GM19351 (cell line): ENCODE results near the gene WIF1.

Experiments
- ATAC-seq: cut with Tn5 transposase; IDR thresholded peaks from one replicate; pipeline ENCODE4 v1.9.1; 2021; ENCODE audit warnings: mild to moderate bottlenecking, moderate library complexity; ENCODE audit not compliant: unreplicated experiment

WIF1 gene

DNA sequence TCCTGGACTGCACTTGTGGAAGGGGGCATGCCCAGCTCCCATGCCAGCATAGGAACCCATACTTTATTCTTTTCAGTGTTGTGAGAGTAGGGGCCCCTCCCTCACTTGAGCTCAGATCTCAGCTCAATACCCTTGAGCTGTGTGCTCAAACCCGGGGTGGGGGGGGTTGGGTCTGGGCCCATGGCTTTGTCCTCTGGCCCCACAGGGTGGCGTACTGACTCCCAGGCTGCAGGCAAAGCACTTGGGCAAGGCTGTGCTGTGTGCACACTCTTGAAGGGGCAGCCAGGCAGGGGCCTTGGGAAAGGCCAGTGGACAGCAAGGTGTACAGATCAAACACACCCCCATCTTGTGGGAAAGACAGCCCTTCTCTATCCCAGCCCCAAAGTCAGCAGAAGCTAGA lies 81.8 kb downstream of the WIF1 start:
- ATAC-seq, result no peak

DNA sequence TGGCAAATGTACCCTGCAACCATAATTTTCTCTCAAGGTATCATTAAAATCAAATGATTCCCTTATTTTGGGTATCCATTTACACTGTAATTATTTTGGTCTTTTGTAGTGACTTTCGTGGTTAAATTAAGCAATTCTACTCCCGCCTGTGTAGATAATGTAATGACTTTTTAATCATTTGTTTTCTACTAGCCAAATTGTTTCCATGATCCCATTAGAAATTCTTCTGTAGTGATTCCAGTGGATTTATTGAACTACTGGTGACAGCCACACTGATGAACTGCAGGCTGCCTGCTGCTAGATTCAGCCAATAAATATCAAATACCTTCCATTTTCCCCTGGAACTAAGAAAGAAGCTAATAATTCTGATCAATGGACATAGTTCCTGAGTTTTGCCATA lies 96.0 kb downstream of the WIF1 start:
- ATAC-seq, result no peak

DNA sequence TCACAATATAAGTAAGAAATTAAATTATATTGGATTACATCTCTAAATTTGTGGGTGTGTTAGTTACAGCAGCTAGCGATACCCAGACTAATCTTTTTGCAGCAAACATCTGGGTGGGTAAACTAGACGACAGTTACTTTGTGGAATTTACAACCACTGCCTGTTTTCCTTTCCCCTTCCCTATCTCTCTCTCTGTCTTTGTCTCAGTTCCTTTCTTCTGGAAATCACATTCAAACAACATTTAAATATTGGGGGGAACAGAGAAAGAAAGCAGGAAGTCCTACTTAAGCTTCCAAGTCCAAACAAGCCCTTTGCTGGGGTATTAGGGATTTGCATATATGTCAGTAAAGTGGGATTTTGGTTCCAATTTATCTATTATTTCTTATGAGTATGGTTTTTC lies 97.6 kb downstream of the WIF1 start:
- ATAC-seq, result no peak

DNA sequence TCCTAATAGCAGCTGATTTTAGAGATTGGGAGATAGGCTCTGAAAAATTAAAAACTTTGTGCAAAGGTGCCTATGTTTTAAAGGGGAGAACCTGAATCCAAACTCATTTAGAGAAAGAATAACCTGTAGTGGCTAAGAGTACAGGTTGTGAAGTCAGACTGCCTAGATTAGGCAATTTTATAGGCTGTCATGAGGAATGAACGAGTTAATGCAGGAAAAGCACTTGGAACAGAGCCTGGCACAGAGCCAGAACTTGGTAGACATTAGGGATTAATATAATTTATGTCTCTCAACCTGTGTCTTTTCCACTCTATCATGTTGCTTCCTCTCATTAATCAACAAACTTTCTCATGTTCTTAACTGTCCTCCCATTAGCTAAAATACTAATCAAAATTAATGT lies 98.1 kb downstream of the WIF1 start:
- no peak for ATAC-seq

DNA sequence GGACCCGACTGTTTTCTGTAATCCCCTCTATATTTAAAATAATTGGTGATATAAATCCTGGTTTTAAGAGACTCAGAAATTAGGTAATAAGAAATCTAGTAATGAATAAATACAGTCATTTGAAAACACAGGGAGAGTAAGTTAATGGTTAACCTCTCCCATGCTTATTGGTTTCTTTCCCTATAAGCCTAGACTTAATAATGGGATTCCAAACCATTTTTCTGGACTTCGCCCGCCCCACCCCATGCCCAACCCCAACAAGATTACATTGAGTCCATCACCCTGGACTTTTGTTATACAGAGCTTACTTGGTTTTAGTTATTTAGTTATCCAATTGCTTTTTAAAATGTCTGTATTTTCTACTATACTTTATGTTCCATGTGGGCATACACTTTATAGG lies 98.7 kb downstream of the WIF1 start:
- ATAC-seq, result no peak

DNA sequence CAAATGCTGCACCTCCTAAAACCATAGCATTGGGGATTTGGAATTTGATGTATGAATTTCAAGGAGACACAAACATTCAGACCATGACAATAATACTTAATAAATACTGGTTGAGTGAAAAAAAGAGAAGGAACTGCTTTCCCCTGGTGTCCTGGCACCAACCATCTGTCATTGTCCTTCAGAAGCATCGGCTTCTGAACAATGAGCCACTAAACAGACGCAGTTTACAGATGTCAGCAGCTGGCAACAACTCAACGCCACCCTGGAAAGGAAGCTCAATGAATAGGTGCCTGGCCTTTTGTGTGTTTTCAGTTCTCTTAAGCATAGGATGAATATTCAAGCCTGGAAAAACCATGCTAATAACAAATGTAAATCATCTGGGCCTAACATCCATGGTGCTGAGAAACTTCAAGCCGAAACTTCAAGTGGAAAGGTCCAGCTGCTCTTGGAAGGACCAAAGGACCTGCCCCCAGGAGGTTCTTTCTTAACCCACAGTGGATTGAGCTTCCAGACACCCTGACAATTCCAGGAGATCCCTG lies 101.3 kb downstream of the WIF1 start:
- no peak for ATAC-seq

DNA sequence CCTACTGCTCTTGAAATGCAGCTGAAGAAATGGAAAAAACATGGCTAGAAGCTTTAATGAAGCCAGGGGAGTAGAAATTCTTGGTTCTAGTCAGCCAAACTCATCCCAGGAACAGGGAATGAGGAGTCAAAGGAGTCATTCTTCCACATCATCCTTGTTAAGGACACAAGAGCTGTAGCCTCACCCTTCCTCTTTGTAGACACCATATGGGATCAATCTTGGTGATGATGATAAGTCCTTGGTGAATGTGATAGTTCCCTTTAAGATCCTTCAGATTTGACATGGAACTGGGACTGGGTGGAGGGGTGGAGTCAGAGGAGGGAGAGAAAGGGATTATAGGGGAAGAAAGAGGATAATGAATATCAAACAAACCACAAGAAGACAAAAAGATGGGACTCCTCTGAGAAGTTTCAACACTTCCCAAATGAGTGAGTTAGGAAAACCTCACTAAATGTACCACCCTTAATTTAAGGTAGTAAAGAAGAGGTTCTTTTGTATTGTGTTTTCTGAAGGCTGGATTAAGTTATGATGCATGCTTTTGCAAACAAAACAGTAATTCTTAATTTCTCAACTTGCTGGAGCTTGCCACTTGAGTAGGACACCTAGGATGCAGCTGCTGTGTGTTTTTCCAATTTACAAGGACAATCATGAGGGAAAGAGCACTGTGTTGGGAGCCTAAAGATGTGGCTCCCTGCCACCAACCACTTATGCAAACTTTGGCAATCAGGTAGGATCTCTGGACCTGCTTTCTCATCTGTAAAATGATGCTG lies 104.0 kb downstream of the WIF1 start:
- ATAC-seq, result no peak

DNA sequence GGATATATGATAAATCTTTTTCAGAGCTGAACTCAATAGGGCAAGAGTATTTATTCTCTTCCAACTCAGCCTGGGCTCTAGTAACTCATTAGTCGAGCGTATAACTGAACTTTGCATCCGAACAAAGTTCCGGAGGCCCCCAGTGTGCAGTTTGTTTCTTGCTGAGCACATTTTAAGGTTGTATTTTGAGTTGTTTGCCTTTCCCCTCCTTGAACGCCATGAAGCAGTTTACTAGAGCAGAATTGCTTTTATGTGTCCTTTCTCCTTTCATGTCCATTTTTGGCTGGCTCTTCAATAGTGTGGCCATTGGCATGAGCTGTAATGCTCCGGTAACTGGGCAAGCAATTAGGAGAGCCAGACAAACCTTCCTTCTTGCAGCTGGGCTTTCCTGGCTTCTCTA lies 105.3 kb downstream of the WIF1 start:
- no peak for ATAC-seq

DNA sequence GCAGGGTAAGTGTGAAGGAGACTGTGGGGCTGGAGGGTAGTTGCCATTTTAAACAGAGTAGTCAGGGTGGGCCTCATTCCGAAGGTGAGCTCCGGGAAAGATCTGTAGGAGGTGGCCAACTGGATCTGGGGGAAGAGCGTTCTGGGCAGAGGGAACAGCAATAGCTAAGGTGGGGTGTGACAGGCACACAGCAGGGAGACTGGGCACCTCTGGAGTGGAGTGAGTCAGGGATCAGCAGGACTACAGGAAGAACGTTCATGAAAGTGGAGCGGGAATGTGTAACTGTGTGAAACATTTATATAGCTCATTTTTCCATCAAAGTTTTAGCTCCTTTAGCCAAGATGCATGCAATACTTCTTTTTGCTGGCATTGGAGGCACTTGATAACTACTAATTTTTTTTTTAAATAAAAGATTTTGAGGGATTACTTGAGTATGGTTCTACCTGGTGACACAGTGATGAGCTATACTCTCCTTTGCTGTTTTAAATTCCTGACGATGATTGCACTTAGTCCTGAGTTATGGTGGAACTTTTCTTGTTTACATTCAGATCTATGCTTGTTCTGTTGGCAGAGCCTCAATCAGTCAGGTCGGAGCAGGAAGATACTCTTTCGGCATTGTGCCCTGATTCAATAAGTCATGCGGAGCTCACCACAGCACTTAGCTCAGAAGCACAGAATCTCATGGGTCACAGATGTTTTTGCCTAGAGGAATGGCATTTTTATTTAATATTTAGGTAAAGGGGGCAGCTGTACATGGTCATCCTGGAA lies 106.4 kb downstream of the WIF1 start:
- no peak for ATAC-seq

DNA sequence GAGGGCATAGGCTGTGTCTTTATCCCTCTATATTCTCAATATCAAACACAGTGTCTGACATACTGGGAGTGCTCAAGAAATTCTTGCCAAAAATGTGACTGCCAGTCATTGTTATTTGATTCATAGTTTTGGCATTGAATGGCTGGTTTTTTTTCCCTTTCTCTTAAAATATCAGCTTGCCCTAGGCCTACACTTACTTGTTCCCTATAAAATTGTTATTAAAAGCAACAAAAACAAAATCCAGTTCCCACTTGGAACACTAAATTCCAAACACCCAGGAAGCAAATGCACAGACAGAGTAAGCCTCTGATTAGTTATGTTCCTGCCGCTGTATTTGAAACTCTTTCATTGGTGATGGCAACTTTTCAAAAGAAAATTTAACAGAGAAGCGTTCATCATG lies 110.7 kb downstream of the WIF1 start:
- ATAC-seq, result no peak

DNA sequence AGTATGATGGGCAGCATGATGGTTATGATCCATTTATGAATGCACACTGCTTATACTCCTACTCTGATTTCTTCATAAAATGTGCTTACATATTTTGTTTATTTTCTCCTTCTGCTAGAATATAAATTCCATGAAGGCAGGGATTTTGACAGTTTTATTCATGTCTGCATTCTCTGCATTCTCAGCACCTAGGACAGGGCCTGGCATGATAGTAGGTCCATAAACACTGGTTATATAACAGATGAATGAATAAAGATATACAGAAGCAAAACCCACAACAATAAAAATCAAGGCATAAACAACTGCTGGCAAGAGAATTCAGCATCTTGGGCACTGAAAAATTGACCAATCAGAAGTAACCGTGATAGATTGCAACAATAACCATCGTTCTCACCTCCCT lies 115.4 kb downstream of the WIF1 start:
- no peak for ATAC-seq

DNA sequence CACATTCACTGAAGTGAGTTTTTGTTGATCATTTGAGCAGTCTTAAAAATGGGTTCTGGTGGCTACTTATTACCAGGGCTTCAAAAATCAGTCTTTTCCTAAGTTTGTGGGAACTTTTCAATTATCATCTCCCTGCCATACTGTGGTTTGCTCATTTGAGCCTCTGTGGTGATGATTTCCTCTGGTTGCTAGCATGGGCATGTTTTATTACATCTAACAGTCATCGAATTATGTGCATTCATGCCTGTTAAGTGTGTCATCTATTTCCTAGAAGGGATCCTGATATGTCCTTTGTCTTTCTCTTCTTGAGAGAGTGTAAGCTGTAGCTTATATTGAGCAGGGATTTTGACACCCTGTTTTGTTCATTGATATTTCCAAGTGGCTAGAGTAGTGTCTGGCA lies 116.8 kb downstream of the WIF1 start:
- no peak for ATAC-seq
